Cardiac muscle cell (in vitro differentiated cells and primary cell): ENCODE results near the gene PIK3AP1. TPM values are rescaled to one million over a fixed set of nuclear protein-coding genes. Genes with fewer than 3 reads are reported as not detected.
A peak's percentile ranks its signal among the peaks of the same experiment; 100 is the strongest.

Source experiments
- DNase-seq, 2 donors: peaks; one replicate each; pipeline versions ENCODE4 v3.0.0 to v3.0.0-alpha.2; 2010 to 2017; ENCODE audit warnings: low read depth in 1 of 2, low spot score in 1 of 2
- H3K27ac ChIP-seq: fragments of 200-600 bp; sonication (generic); 2 replicates; pipeline ENCODE4 v1.5.1; 2016
- H3K27me3 ChIP-seq: fragments of 200-600 bp; sonication (generic); 2 replicates; pipeline ENCODE4 v1.6.0; 2016; ENCODE audit warnings: control low read depth
- H3K36me3 ChIP-seq: fragments of 200-600 bp; sonication (generic); 2 replicates; pipeline ENCODE4 v1.5.1; 2016; ENCODE audit warnings: control low read depth
- H3K4me1 ChIP-seq: fragments of 200-600 bp; sonication (generic); 2 replicates; pipeline ENCODE4 v1.8.1; 2017; ENCODE audit warnings: low read depth, mild to moderate bottlenecking, mixed run types
- H3K4me3 ChIP-seq: fragments of 200-600 bp; sonication (generic); 2 replicates; pipeline ENCODE4 v1.5.1; 2016; ENCODE audit warnings: mild to moderate bottlenecking
- H3K9me3 ChIP-seq: fragments of 200-600 bp; sonication (generic); 2 replicates; pipeline ENCODE4 v1.5.1; 2017; ENCODE audit warnings: low read depth, mild to moderate bottlenecking, control low read depth
- polyA plus RNA-seq: library from polyadenylated mRNA; unstranded; fragments of >200 nt; fragmentation: Nextera tagmentation; extraction: Ambion mirVana; gene quantifications from 2 replicates; pipeline ENCODE4 v1.2.1, GENCODE V29; 2016
- total RNA-seq: library from RNA; depleted of rRNA; stranded (reverse); fragments of >200 nt; gene quantifications from 2 replicates; pipeline ENCODE4 v1.2.3, GENCODE V29; 2016
- TF ChIP-seq, protein P1 (sequence below): IDR thresholded peaks from 2 replicates; pipeline ENCODE4 v1.5.1; 2012; ENCODE audit warnings: low read depth, mild to moderate bottlenecking, low read length

Gene PIK3AP1
- total and polyA plus RNA-seq, 2 experiments from 2014 or later = 1.1 to 2.7 TPM

DNA sequence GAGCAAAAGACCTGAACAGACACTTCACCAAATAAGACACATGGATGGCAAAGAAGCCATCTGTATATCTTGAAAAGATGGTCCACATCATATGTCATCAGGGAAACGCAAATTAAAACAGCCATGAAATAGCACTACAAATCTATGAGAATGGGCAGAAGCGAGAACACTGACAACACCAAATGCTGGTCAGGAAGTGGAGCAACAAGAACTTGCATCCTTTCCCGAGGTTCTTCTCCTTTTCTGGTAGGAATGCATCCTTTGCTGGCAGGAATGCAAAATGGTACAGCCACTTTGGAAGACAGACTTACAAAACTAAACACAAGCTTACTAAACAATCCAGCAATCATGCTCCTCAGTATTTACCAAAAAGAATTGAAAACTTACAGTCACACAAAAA, 60.0 kb downstream of the PIK3AP1 start:
- H3K27me3 ChIP-seq = no peaks in the 10 kb centered on the region

DNA sequence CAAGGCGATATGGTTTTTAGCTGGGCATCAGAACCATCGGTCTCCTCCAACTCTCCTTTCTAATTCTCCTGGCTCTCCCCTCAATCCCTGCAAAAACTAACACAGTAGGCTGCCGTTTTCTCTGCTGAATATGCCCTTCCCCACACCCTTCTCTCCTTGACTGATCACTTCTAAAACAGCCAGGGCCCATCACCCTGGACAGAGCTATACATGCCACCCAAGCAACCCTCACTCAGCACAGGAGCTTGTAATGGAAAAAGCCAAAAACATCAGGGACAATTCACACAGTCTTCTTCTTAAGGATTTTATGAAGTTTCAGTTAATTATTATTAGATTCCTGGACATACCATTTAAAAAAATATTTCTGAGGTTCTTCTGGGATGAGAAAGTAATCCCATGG, 61.5 kb downstream of the PIK3AP1 start:
- Histone ChIP-seq H3K9me3 (no peaks in the 10 kb centered on the region), H3K4me1 (peaks cover 15% of the 10 kb centered on the region), H3K36me3 (no peaks in the 10 kb centered on the region), H3K27me3 (no peaks in the 10 kb centered on the region), H3K27ac (peak overlapping the region; percentile 59), H3K4me3 (no peak overlapping the region)
- TF ChIP-seq, protein P1, sequence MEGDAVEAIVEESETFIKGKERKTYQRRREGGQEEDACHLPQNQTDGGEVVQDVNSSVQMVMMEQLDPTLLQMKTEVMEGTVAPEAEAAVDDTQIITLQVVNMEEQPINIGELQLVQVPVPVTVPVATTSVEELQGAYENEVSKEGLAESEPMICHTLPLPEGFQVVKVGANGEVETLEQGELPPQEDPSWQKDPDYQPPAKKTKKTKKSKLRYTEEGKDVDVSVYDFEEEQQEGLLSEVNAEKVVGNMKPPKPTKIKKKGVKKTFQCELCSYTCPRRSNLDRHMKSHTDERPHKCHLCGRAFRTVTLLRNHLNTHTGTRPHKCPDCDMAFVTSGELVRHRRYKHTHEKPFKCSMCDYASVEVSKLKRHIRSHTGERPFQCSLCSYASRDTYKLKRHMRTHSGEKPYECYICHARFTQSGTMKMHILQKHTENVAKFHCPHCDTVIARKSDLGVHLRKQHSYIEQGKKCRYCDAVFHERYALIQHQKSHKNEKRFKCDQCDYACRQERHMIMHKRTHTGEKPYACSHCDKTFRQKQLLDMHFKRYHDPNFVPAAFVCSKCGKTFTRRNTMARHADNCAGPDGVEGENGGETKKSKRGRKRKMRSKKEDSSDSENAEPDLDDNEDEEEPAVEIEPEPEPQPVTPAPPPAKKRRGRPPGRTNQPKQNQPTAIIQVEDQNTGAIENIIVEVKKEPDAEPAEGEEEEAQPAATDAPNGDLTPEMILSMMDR = no peak
- no peak for DNase-seq

More for the DNA sequence above, 60.0 kb downstream of the PIK3AP1 start:
- TF ChIP-seq, protein P1 = no peak
- Histone ChIP-seq H3K36me3 (no peaks in the 10 kb centered on the region), H3K4me3 (no peak overlapping the region), H3K9me3 (no peaks in the 10 kb centered on the region), H3K27ac (no peak overlapping the region), H3K4me1 (peaks cover 29% of the 10 kb centered on the region)
- no peak for DNase-seq

DNA sequence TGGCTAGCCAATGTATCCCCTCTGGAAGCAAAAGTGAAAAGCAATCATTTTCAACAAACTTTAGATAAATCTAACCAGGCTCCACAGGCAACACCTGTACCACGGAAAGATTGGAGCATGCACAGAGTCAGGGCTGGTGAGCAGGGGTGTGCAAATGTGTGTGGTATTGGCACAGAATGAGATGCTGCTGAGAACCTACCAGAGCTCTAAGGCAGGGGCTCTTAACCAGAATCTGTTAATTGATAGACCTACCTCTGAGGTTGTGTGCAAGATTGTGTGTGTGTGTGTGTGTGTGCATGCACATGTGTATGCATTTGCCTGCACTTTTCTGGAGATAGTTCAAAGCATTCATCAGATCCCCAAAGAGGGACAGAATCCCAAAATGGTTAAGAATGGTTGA, 62.9 kb downstream of the PIK3AP1 start:
- DNase-seq = no peak
- TF ChIP-seq, protein P1 = no peak
- Histone ChIP-seq H3K4me3 (no peak overlapping the region), H3K27ac (no peak overlapping the region), H3K27me3 (no peaks in the 10 kb centered on the region), H3K9me3 (no peaks in the 10 kb centered on the region), H3K36me3 (no peaks in the 10 kb centered on the region), H3K4me1 (peaks cover 12% of the 10 kb centered on the region)

DNA sequence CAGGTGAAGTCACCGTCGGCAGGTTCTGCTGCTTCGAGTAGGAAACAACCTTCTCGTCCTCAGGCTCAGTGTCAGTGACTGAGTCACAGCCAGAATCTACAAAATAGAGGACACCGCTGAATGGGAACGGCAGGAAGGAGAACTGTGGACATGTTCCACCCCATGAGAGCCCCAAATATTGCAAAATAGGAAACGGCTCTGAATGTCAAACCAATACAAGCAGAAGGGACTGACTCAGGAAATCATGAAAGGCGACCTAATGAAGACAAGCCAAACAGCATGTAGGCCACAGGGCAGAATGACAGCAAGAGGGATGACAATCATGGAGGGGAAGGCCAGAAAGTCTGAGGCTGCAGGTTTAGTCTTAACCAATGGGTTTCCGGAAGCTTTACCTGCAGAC, 63.5 kb downstream of the PIK3AP1 start:
- DNase-seq = no peak
- TF ChIP-seq, protein P1 = no peak
- H3K4me1 ChIP-seq = peaks cover 12% of the 10 kb centered on the region
- H3K4me3 ChIP-seq = no peak overlapping the region
- H3K27me3 ChIP-seq = no peaks in the 10 kb centered on the region
- H3K9me3 ChIP-seq = no peaks in the 10 kb centered on the region
- no peak overlapping the region for H3K27ac ChIP-seq
- no peaks in the 10 kb centered on the region for H3K36me3 ChIP-seq

DNA sequence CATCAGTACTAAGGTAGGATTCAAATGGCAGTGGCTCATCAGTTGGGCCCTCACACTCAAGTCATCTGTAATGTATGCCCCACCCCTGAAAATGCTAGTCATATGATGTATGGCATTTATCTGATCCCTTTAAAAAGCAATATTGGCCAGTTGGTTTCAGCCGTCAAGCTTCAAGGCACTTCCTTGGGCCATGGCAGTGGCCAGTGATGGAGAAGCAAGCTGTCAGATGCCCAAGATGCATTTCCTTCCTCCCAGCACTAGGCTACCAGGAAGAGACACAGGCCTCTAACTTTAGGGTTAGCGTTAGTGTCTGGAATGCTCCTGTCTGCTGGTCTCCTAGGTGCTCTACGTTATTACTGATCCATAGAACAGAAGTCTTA, 64.1 kb downstream of the PIK3AP1 start:
- no peak for DNase-seq
- no peaks in the 10 kb centered on the region for H3K27me3 ChIP-seq
- TF ChIP-seq, protein P1 = no peak
- no peak overlapping the region for H3K4me3 ChIP-seq
- H3K9me3 ChIP-seq = no peaks in the 10 kb centered on the region
- peaks cover 12% of the 10 kb centered on the region for H3K4me1 ChIP-seq
- H3K36me3 ChIP-seq = no peaks in the 10 kb centered on the region
- H3K27ac ChIP-seq = no peak overlapping the region
